ENCODE data around the gene KRT4.

GRCh38 chr12:52817003-52817698 lies 3.2 kb upstream of the KRT4 start:
- TF ChIP-seq, protein P1, sequence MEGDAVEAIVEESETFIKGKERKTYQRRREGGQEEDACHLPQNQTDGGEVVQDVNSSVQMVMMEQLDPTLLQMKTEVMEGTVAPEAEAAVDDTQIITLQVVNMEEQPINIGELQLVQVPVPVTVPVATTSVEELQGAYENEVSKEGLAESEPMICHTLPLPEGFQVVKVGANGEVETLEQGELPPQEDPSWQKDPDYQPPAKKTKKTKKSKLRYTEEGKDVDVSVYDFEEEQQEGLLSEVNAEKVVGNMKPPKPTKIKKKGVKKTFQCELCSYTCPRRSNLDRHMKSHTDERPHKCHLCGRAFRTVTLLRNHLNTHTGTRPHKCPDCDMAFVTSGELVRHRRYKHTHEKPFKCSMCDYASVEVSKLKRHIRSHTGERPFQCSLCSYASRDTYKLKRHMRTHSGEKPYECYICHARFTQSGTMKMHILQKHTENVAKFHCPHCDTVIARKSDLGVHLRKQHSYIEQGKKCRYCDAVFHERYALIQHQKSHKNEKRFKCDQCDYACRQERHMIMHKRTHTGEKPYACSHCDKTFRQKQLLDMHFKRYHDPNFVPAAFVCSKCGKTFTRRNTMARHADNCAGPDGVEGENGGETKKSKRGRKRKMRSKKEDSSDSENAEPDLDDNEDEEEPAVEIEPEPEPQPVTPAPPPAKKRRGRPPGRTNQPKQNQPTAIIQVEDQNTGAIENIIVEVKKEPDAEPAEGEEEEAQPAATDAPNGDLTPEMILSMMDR (IDR thresholded peaks at IDR 0.05): no peak
- TF ChIP-seq POLR2A (IDR thresholded peaks at IDR 0.05): no peak
